ENCODE data around the gene PNLIPRP2. TPM values are rescaled to one million over a fixed set of nuclear protein-coding genes. Genes with fewer than 3 reads are reported as not detected.

PNLIPRP2 gene
- not detected in 2 replicates for total RNA-seq

GRCh38 chr10:116620423-116621400, at the start of gene PNLIPRP2:
Gene PNLIPRP2 (plus strand): TSS chr10:116620953.

GRCh38 chr10:116590590-116591444, 29.9 kb upstream of the PNLIPRP2 start, which contains the start of gene PNLIPRP1:
Gene PNLIPRP1 (plus strand): TSS chr10:116590959. CDS start chr10:116591130, 171 bp downstream.

Other genes with a start within 250 kb of the PNLIPRP2 start
- not detected in 2 replicates for gene PNLIPRP3, start 193.1 kb upstream of the PNLIPRP2 start, total RNA-seq
- not detected in 2 replicates for gene PNLIP, start 75.0 kb upstream of the PNLIPRP2 start, total RNA-seq
- gene PNLIPRP1, start 30.0 kb upstream of the PNLIPRP2 start, total RNA-seq: not detected in 2 replicates
- 0.28 and 0.45 TPM in 2 replicates for gene HSPA12A, start 121.6 kb downstream of the PNLIPRP2 start, total RNA-seq
- gene ENO4, start 228.5 kb downstream of the PNLIPRP2 start, total RNA-seq: under 0.01 and 0.28 TPM in 2 replicates

Data from endothelial cell of coronary artery (primary cell).